C4-2B (cell line): ENCODE data around the gene SLC16A7.

ENCODE experiments used
- H3K27ac ChIP-seq: fragments of 450-650 bp; 2 replicates; pipeline ENCODE4 v1.5.1; 2017
- CTCF ChIP-seq: fragments of 450-650 bp; conservative IDR thresholded peaks from 2 replicates; pipeline ENCODE4 v1.5.1; 2017; ENCODE audit warnings: mild to moderate bottlenecking
- ZFX ChIP-seq: fragments of 450-650 bp; IDR thresholded peaks from 2 replicates; pipeline ENCODE4 v1.6.1; 2017

SLC16A7 gene

GRCh38 chr12:59579631-59580030, 16.2 kb upstream of the SLC16A7 start:
- H3K27ac ChIP-seq: no peak overlapping the region
- no peak for TF ChIP-seq ZFX
- TF ChIP-seq CTCF: no peak

- TF ChIP-seq CTCF: no peak
- no peak for TF ChIP-seq ZFX
- H3K27ac ChIP-seq: no peak overlapping the region
Observed at GRCh38 chr12:59580050-59580449, 15.8 kb upstream of the SLC16A7 start.

DNA sequence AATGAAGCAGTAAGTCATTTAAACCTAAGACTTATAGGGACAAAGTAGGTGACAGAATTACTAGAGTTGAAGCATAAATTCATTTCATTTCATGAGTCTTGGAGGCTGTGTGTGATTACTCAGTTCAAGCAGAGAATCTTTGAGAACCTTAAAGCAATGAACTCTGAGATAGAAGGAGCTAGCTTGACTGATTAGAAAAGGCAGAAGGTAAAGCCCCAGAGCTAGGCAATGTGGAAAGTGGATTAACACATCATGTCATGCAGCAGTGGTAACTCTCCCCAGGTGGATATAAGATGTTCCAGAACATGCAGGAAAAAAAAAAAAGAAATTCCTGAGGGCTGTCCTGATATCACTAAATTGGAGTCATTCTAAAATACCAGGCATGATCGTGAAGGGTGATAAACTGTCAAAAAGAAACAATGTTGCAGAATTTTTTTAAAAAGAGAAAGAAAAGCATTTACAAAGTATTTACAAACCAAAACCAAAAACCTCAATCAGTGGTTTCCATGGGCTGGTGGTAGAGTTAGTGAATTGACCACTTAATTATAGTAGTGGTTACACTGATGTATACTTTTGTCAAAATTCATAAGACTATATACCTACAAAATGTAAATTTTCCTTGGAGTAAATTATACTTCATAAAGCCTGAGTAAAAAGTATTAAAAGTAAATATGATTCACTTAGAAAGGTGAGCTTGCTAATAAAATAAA, 12.7 kb upstream of the SLC16A7 start:
- H3K27ac ChIP-seq: no peak overlapping the region
- no peak for TF ChIP-seq CTCF
- no peak for TF ChIP-seq ZFX

GRCh38 chr12:59587710-59588109, 8.1 kb upstream of the SLC16A7 start:
- TF ChIP-seq ZFX: no peak
- TF ChIP-seq CTCF: no peak
- H3K27ac ChIP-seq: no peak overlapping the region

GRCh38 chr12:59593761-59594160, 2.1 kb upstream of the SLC16A7 start:
- TF ChIP-seq CTCF (no peak), ZFX (no peak)
- no peak overlapping the region for H3K27ac ChIP-seq

GRCh38 chr12:59594943-59595500, 807 bp upstream of the SLC16A7 start:
- TF ChIP-seq ZFX (no peak), CTCF (no peak)
- H3K27ac ChIP-seq: no peak overlapping the region

- TF ChIP-seq CTCF: no peak
- H3K27ac ChIP-seq: peak overlapping the region; percentile 47; the same call in 1 of the 2 replicates
Observed at GRCh38 chr12:59595565-59595882, 305 bp upstream of the SLC16A7 start.
